AG09319 (cell line): ENCODE results near the gene NCOA1.

Source experiments
- DNase-seq: peaks from one replicate; pipeline ENCODE4 v3.0.0-alpha.2; 2010; ENCODE audit warnings: low read depth; ENCODE audit errors: extremely low read depth
- TF ChIP-seq, protein P1 (sequence below): IDR thresholded peaks from 2 replicates; pipeline ENCODE4 v1.5.1; 2011; ENCODE audit warnings: low read depth, mild to moderate bottlenecking, inconsistent platforms, low read length, moderate library complexity

The NCOA1 gene

DNA sequence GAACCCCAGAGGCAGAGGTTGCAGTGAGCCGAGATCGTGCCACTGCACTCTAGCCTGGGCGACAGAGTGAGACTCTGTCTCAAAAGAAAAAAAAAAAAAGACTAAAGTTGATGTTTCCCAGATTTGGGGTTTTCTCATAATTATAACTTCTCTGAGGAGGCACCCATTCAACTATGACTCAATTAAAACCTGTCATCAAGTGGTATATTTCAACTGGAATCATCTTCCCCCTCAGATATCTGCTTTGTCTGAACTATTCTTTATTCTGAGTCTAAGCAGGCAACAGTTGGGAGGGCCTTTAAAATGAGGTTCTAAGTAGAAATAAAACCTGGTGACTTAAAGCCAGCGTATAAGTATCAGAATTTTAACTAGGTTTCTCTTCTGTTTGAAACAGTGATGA lies 213.6 kb downstream of the NCOA1 start:
- TF ChIP-seq, protein P1, sequence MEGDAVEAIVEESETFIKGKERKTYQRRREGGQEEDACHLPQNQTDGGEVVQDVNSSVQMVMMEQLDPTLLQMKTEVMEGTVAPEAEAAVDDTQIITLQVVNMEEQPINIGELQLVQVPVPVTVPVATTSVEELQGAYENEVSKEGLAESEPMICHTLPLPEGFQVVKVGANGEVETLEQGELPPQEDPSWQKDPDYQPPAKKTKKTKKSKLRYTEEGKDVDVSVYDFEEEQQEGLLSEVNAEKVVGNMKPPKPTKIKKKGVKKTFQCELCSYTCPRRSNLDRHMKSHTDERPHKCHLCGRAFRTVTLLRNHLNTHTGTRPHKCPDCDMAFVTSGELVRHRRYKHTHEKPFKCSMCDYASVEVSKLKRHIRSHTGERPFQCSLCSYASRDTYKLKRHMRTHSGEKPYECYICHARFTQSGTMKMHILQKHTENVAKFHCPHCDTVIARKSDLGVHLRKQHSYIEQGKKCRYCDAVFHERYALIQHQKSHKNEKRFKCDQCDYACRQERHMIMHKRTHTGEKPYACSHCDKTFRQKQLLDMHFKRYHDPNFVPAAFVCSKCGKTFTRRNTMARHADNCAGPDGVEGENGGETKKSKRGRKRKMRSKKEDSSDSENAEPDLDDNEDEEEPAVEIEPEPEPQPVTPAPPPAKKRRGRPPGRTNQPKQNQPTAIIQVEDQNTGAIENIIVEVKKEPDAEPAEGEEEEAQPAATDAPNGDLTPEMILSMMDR = no peak
- DNase-seq = no peak

DNA sequence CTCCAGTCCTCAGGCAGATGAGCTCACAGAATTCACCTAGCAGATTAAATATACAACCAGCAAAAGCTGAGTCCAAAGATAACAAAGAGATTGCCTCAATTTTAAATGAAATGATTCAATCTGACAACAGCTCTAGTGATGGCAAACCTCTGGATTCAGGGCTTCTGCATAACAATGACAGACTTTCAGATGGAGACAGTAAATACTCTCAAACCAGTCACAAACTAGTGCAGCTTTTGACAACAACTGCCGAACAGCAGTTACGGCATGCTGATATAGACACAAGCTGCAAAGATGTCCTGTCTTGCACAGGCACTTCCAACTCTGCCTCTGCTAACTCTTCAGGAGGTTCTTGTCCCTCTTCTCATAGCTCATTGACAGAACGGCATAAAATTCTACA lies 216.1 kb downstream of the NCOA1 start:
- TF ChIP-seq, protein P1 = no peak
- DNase-seq = no peak

DNA sequence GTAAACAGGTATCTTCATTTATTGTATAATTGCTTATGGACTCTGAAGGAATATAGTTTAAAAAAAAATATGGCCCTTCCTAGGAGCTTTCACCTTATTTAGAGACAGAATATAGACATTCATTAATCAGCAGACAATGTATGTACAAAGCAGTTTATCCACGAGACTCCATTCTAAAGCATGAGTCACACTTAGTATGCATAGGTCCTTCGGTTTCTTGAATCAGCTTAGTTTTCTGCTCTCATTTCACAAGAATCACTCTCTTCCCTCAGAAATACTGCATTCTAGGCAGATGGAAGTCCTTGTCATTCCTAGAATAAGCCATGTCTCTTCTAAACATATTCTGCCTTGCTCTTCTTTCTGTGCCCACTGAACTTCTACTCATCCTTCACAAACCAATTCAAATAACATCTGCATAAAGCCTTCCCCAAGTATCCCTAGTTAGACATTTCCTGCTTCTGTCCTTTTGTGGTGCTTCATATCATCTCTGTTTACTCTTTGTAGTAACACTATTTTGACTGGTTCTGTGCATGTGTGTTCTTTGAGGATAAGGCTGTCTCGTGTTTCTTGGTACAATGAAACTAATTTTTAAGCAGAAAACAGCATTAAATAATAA lies 217.6 kb downstream of the NCOA1 start:
- TF ChIP-seq, protein P1 = no peak
- DNase-seq = no peak

DNA sequence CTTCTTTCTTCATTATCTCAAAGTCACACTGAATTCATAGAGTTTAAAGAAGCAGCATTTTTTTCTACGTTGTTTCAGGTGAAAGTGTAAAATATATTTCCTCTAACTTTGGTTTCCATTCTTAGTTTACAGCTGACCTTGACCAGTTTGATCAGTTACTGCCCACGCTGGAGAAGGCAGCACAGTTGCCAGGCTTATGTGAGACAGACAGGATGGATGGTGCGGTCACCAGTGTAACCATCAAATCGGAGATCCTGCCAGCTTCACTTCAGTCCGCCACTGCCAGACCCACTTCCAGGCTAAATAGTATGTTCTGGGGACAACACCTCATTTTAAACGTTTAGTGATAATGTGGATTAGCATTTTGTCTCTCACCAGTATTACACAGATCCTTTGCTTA lies 219.8 kb downstream of the NCOA1 start:
- DNase-seq = no peak
- TF ChIP-seq, protein P1 = no peak

DNA sequence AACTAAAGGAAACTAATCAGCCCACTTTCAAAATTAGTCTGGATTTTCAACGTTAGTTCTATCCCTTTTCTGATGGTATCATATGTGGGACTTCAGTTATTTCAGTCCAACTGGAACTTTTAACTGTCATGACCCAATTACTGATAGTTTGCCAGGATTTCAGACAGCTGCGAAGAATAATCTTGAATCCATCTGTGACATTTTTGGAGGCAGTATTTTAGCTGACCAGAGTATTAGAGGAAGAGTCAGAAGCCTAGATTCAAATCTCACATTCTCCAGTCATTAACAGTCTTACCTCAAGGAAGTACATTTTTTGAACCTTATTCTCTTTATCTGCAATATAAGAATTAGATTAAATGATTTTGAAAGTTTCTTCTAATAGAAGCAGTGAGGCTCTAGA lies 220.8 kb downstream of the NCOA1 start:
- TF ChIP-seq, protein P1 = no peak
- DNase-seq = no peak

DNA sequence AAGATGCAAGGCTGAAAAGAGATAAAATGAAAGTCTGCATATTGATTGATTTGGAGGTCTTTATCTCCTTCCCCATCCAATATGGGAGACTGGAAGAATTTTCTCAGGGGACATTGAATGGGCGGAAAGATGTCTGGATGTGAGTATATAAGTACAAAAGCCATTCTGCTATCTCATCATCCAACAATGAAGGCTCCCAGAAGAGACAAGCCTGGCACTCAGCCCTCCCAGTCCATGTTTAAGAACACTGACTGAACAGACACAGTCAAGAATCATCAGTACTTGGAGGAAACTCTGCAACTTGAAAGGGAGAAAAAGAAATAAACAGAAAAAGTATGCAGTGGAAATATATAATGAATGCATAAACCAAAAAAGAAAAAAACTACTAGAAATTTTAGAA lies 221.2 kb downstream of the NCOA1 start:
- TF ChIP-seq, protein P1 = no peak
- DNase-seq = no peak

DNA sequence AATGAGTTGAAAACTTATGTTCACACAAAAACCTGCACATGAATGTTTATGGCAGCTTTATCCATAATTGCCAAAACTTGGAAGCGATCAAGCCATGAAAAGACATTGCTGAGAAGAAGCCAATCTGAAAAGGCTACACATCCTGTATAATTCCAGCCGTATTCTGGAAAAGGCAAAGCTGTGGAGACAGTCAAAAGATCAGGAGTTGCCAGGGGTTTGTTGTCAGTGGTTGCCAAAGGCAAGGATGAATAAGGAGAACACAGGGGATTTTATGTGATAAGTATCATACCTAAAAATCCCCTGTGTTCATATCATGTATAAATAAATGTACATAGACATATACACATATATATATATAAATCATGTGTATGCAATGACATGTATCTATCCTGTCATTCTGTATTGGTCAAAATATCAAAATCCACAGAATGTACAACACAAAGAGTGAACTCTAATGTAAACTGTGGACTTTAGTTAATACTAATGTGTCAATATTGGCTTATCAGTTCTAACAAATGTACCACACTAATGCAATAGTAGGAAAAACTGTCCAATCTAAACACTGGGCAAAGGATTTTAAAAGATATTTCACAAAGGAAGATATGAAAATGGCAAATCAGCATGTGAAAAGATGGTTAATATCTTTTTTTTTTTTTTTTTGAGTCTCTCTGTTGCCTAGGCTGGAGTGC lies 226.4 kb downstream of the NCOA1 start:
- TF ChIP-seq, protein P1 = no peak
- DNase-seq = no peak
